ENCODE measurements around the gene SPO11.
"Not testable (repeated sequence)": the region's sequence is repeated elsewhere in the genome, so short reads cannot be mapped to it uniquely, and the experiment has no call there.

Gene SPO11

DNA sequence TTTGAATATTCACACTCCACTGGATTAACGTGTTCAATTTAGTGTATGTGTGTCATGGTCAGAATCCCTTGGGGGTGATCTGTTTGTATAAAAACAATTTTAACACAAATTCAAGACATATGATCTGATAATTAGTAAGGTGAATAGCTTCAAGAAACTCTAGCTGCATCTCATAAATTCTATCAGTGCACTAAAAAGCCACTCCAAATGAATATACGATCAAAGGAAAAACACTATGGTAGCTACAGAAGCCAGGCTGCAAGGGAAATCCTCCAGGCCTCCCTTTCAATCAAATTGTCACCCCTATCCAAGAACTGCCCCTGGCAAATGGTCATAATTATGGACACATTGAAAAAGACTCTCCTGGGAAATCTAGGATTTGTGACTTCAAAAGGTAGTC, 12.1 kb downstream of the SPO11 start:
- no peak for DNase-seq (ENCODE audit: low spot score)

DNA sequence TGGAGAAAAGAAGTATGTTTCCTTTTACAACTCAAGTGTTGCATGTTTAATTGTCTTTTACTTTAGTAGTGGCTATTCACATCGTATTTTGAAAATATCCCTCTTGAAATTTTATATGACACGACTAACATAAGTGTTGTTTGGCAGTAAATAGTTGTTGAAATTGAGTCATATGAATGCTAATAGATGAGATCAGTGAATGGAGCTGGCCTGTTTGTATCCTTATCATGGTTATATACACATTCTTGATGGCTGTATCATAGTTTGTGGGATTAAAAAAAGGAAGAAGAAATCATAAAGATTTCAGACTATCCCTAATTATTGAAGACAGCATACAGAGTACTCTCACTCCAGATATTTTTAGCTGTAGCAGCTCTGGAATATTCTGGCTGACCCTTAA, 13.2 kb downstream of the SPO11 start:
- no peak for DNase-seq (ENCODE audit: low spot score)

DNA sequence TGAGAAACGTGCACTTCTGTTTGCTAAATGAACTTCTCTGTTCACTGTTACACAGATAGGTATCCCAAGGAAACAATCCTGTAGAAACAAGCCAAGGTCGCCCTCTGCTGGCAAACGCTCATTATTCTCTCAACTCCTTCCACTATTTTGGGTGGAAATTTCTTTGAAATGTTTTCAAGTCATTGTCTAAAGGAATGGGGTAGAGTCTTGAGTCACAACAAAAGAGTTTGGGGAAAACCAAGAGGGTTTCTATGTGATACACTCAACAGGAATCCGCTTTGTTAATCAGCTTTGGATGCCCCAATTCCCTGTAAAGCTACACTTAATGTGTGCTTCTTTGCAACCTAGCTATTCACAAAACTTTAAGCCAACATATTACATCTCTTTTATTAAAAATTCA, 16.9 kb downstream of the SPO11 start:
- peak; percentile 54 for DNase-seq (ENCODE audit: low spot score)

DNA sequence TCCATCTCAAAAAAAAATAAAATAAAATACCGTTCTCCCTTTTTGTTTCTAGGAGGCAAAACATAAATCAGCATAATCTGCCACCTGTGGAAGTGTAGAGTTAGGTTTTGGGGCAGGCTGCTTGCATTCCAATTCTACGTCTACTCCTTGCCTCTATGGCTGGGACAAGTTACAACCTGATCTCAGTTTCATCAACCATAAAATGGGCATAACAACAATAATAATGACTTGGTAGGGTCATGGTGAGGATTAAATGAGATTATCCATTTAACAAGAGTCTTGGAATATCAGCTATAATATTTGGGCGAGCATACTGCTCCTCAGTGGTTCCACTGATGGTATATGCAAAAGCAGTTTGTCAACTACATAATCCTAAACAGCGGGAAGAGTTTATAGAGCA, 17.8 kb downstream of the SPO11 start:
- no peak for DNase-seq (ENCODE audit: low spot score)

DNA sequence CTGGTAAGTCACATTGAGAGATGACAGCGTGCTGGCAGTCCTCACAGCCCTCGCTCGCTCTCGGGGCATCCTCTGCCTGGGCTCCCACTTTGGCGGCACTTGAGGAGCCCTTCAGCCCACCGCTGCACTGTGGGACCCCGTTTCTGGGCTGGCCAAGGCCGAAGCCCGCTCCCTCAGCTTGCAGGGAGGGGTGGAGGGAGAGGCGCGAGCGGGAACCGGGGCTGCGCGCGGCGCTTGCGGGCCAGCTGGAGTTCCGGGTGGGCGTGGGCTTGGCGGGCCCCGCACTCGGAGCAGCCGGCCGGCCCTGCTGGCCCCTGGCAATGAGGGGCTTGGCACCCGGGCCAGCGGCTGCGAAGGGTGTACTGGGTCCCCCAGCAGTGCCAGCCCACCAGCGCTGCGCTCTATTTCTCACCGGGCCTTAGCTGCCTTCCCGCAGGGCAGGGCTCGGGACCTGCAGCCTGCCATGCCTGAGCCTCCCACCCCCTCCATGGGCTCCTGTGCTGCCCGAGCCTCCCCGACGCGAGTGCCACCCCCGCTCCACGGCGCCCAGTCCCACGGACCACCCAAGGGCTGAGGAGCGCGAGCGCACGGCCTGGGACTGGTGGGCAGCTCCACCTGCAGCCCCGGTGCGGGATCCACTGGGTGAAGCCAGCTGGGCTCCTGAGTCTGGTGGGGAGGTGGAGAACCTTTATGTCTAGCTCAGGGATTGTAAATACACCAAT, 18.8 kb downstream of the SPO11 start:
- DNase-seq (ENCODE audit: low spot score) = not testable (repeated sequence)

DNA sequence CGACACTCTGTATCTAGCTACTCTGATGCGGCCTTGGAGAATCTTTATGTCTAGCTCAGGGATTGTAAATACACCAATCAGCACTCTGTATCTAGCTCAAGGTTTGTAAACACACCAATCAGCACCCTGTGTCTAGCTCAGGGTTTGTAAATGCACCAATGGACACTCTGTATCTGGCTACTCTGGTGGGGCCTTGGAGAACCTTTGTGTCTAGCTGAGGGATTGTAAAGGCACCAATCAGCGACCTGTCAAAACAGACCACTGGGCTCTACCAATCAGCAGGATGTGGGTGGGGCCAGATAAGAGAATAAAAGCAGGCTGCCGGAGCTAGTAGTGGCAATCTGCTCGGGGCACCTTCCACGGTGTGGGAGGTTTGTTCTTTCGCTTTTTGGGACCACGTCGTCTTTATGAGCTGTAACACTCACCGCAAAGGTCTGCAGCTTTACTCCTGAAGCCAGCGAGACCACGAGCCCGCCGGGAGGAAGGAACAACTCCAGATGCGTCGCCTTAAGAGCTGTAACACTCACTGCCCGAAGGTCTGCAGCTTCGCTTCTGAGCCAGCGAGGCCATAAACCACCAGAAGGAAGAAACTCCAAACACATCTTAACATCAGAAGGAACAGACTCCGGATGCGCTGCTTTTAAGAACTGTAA, 19.4 kb downstream of the SPO11 start:
- DNase-seq (ENCODE audit: low spot score) = not testable (repeated sequence)

DNA sequence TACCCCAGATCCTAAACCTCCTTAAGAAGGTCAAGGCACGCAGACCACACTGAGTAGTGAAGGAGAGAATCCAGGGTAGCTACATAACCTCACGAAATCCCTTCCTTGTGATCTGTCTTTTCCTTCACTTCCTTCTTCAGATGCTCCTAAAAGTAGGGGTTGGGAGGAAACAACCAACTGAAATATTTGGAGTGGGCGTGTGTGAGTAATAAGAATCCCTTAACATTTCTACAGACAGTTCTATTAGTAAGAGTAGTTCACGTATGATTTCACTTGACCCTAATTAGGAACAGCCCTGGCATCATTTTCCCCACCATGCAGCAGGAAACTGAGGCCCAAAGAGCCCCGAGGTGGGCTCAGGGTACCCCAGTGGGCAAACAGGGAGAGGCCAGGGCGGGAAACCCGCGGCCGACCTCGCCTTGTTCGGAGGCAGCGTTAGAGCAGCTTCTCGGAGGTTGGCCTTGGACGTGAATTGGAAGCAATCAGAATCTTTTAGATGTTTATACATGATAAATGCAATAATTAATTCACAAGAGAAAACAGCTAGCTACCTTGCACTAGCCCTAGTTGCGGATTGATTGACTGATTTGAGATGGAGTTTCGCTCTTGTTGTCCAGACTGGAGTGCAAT, 20.6 kb downstream of the SPO11 start:
- no peak for DNase-seq (ENCODE audit: low spot score)

DNA sequence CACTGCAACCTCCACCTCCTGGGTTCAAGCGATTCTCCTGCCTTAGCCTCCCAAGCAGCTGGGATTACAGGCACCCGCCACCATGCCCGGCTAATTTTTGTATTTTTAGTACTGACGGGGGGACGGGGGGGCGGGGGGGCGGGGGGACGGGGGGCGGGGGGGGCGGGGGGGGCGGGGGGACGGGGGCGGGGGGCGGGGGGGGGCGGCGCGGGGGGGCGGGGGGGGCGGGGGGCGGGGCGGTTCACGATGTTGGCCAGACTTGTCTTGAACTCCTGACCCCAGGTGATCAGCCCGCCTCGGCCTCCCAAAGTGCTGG, 21.1 kb downstream of the SPO11 start:
- DNase-seq (ENCODE audit: low spot score) = not testable (repeated sequence)

DNA sequence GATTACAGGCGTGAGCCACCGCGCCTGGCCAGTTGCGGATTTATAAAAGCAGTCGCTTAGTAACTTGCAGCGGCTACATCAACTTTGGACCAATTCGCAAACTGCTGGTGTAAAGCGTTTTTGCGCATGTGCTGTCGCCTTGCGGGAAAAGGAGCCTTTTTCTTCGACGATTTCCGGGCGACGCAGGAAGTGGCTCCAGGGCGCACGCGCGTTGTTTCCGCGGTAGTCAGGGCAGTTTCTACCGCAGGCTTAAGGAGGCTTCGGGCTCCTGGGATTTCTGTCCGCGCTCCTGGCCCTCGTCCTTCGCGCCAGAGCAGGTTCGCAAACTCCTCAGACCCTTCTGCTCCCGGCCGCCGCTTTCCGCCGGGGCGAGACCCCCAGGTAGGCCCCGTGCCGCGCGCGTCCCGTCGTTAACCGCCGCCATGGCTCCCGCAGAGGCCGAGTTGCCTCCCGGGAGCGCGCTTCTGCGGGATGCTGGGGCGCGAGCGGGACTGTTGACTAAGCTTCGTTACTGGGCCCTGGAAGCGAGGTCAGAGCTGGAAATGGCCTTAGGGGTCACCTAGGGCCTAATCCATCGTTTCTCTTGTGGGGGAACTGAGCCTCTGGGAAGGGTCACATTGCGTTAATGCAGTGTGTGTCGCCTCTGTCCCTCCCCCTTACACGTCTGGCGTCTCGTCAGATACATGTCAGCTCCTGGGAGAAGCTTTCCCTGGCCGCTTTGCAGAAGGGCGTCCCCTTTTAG, 21.6 kb downstream of the SPO11 start, which contains the start of gene RAE1:
TSS of gene RAE1 (plus strand) at position 214 of the 742 bp plus-strand sequence. CDS start 2,784 bp downstream, outside the sequence.
- peak; percentile 95 for DNase-seq (ENCODE audit: low spot score)

DNA sequence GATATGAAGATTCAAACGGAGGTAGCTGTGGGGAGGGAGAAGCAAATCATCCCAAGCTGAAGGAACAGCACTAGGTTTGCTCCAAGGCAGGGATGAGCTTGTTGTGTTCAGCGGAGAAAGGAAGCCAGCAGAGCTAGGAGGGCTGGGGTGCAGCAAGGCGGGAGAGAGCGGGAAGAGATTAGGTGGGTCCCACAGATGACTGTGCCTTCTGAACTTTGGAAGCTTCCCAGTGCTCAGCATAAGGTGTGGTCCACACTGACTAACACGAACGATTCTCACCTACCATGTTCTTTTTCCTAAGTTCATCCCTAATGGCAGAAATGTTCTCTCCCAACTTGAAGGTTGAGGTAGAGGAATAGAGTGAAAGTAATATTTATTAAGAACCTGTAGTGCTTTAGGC, 22.7 kb downstream of the SPO11 start:
- DNase-seq (ENCODE audit: low spot score) = no peak

DNA sequence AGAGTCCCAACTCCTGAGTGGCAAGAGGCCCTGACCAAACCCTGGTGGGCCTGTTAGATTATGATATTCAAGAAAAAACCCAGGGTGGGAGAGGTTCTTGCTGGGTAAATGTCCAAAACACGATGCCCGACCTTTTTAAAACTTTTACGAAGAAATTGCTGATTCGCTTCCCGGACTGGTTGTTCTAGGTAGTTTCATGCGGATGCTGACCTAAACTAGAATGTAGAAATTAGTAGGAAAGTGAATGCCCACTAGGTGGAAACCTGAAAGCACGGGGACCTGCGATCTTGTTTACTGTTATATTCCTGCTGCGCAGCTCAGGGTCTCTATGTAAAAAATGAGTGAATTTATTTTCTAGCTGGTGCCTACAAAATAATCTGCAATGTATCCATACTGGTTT, 23.7 kb downstream of the SPO11 start:
- DNase-seq (ENCODE audit: low spot score) = no peak

DNA sequence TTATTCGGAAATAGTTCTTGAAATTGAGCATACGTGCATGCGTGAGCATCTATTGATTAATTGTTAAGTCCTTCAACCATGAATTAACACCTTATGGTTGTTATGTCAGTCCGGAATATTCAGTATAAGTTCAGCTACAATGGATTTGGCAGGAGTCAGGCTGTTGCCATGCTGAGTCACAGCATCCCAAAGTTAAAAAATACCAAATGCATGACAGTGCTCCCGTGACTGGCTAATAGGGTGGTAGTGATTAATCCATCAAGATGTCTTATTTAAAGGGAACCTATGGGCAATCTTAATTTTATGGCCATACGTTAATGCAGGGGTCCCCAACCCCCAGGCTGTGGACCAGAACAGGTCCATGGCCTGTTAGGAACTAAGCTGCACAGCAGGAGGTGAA, 31.9 kb downstream of the SPO11 start:
- no peak for DNase-seq (ENCODE audit: low spot score)

DNA sequence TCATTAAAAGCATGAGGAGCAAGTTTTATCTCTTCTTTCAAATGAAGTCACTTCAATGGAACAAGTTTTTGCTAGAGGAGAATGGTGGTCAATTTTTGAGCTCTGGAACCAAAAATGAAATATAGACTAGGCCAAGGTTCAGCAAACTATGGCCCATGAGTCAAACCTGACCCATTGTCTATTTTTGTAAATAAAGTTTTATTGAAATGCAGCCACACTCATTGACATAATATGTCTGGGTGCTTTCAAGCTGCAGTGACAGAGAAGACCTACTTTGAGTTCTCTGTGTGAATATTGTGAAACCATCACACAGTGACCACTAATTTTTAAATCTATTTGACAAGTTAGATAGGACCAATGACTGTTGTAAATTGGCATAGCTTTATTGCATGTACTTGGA, 34.8 kb downstream of the SPO11 start:
- DNase-seq (ENCODE audit: low spot score) = no peak

DNA sequence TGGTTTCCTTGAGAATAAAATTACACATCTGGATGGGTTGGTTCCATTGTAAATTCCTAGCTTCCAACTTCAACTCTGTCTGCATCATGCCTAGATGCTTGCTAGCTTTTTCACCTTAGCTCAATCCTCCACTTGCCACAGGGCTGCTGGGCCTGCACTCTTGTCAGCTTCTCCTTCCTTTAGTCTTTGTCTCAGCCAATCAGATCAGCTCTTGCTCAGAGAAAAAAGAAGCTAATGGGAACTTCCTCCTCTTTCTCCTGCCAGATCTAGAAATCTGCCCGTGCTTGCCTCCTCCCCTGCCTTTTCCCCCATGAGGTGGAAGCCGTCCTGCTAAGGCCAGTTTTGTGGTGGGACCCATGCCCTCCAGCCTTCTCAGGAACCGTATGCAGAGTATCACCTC, 40.0 kb downstream of the SPO11 start:
- no peak for DNase-seq (ENCODE audit: low spot score)

DNA sequence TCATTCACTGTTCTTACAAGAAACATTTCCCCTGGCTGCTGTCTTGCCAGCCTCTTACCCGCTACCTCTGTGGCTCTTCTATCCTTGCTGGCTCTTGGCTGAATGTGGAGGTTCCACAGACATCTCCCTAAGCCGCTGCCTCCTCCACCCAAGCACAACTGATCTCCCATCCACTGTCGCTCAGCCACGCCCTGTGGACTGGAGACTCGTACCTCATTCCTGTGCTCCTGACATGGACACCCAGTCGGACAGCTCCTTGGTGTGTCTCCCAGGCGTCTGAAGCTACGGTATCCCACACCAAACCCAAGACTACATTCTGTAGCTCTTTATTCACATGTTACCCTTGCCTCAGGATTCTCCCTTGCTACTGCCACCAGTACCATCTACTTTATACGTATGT, 40.7 kb downstream of the SPO11 start:
- DNase-seq (ENCODE audit: low spot score) = no peak

DNA sequence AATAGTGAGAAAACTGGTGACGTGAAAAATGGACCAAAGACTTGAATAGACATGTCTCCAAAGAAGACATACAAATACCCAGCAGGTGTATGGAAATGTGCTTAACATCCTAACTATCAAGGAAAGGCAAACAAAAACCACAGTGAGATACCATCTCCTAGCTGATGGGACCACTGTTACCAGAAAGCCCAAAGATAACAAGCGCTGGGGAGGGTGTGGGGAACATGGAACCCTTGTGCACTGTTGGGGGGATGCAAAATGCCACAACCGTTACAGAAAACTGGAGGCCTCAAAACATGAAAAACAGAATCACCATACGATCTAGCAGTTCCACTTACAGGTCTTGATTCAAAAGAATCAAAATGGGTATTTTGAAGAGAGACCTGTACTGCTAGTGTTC, 41.8 kb downstream of the SPO11 start:
- DNase-seq (ENCODE audit: low spot score) = no peak

DNA sequence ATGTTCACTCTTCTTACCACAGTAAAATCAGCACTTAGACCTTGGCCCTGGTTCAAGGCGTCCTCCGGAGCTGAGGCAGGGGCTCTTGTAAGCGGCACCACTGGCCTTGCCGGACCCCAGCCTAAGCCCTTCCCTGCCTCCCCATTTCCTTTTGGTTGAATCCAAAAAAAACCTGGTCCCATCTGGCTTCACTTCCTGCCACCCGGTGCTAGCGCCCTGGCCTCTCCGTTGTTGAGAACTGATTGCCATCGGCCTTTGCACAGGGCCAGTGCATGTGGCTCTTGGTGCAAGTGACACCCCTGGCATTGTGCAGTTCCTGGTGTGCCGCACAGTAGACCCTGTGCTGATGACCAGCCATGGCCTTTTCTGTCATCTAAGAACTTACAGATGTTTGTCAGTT, 42.6 kb downstream of the SPO11 start:
- DNase-seq (ENCODE audit: low spot score) = no peak

DNA sequence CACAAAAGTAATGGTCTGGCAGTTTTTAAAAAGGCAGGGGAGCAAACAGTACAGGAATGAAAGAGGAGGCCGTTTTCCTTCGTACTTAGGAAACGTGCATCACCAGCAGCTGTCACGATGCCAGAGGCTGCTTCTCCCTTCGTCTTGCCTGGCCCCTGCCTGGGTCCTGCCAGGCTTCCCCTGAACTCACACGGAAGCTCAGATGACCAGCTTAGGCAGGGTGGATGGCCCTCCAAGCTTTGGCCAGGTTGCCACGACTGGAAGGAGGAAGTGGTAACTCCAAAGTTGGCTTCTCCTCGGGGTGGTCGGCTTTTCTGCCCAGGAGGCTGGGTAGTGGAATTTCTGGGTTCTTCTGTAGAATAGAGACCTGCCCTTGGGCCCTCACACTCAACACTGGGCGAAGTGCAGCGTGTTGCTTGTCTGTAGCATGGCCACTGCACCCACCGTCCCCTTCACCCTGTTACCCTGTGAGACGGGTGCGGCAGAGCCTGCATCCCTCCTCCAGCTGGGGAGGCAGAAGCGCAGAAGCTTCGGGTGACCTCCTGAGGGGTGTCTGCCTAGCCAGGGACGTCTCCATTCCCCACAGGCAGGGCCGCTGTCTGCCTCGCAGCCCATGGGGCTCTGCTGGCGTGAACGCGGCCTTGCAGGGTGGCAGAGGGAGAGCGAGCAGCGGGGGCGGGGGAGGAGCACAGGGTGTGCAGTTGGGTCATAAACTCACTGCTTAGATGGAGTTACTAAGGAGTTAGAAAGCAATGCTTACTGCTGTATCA, 43.2 kb downstream of the SPO11 start:
- no peak for DNase-seq (ENCODE audit: low spot score)

DNA sequence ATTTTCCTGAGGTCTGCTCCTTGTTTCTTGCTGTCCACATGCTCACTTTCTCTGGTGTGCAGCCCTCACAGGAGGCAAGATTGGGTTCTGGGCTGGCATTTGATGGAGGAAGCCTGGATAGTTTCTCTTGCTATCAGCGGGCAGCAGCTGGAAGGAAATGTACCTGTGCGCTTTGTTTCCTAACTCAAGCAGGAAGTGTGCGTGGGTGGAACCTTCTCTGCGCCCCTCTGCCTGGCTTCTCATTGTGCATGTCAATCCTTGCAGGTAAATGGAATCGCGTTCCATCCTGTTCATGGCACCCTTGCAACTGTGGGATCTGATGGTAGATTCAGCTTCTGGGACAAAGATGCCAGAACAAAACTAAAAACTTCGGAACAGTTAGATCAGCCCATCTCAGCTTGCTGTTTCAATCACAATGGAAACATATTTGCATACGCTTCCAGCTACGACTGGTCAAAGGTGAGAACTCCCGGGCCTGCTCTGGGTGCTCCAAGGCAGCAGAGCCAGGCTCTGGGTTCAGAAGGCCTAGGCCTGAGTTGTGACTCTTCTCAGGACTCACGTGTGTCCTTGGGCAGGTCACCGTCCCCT, 44.8 kb downstream of the SPO11 start:
- DNase-seq (ENCODE audit: low spot score) = no peak

DNA sequence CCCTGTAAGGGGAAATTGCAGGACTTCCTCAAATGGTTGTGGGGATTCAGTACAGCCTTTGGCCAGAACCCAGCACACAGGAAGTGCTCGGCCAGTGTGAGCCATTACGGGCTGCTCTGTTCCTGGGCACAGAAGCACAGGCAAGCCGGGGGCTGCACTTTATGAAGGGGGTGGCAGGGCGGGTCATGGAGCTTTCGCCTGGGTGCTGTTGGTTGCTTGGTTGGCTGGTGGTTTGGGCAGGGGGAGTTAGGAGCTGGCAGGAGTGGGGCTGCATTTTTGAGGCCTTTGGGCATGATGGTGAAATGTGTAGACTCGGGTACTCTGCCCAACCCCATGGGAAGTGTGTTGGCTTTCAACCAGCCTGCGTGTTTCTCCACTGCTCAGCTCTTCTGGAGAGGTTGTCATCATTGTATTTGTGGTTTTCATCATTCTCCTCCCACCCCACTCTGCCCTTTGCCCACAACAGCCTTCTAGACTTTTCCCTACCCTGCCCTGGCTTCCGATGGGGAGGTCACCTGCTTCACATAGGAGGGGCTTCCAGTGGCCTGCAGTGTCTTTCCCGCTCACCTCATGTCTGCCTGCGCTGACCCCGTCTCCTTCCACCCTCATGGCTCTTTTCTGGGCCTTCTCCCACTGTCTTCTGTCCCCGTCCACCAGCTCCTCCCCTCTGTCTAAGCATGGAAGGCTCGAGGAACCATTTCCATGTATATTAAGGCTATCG, 45.5 kb downstream of the SPO11 start:
- no peak for DNase-seq (ENCODE audit: low spot score)

DNA sequence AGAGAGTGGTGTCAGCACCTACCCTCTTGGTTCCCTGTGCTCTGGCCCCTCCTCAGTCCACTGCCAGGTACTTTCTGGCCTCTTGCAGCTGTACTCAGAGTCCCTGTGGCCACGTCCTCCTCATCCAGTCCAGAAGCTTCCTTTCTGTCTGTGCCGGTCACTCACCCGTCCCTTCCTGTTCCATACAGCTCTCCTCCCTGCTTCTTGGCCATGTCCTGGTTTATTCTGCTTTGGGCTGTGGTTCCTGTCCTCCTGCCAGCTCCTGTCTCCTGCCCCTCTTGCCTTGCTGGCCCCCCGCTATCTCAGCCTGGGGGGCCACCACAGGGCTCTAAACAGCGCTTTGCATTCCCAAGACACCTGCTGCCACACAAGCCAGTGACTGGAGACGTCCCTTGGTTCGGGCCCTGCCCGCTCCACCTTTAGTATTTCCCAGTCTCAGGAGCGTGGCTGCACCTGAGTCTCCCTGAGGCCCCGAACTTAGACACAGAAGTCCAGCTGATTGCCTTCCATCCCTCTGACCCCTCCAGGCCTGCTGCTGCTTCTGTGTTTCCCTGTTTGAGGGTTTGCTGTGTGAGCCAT, 46.1 kb downstream of the SPO11 start:
- no peak for DNase-seq (ENCODE audit: low spot score)
